ENCODE data around the gene HOXD10. TPM values are rescaled to one million over a fixed set of nuclear protein-coding genes. Genes with fewer than 3 reads are reported as not detected.

Gene HOXD10
- polyA plus RNA-seq, 1 experiment: not detected

DNA sequence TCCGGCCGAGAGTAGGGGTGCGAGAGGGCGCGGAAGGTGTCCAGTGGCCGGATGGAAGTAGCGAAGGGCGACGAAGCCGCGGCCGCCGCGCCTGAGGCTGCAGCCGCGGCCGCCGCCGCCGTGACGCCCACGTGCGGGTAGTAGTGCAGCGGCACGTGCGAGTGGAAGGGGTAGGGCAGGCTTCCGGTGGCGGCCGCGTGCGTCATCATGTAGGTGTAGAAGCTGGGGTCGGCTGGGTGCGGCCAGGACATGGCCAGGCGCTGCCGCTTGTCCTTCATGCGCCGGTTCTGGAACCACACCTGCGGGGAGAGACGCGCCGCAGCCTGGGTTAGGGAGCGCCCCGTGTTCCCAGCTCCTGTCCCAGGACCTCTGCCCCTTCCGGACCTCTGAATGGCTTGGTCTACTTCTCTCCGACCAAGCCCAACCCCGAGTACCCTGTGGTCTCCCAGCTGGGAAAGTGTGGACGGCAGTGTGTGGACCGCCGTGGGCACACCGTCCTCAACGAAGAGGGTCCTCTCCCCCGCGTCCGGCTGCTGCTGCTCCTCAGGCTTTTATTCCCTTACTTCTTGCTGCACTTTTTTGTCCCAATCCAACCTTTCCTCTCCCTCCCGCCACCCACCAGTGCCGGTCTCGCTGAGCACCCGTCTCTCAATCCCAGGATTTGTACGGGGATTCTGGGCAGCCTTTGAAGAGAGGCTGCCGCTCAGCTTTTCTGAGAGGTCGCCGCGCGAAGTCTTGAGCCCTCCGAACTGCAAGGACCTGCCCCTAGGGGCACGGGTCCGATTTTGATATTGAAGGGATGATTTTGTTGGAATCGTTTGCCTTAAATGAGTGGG lies 35.8 kb upstream of the HOXD10 start:
- no peak for DNase-seq (ENCODE audit: low read depth, low spot score)
- TF ChIP-seq, protein P1, sequence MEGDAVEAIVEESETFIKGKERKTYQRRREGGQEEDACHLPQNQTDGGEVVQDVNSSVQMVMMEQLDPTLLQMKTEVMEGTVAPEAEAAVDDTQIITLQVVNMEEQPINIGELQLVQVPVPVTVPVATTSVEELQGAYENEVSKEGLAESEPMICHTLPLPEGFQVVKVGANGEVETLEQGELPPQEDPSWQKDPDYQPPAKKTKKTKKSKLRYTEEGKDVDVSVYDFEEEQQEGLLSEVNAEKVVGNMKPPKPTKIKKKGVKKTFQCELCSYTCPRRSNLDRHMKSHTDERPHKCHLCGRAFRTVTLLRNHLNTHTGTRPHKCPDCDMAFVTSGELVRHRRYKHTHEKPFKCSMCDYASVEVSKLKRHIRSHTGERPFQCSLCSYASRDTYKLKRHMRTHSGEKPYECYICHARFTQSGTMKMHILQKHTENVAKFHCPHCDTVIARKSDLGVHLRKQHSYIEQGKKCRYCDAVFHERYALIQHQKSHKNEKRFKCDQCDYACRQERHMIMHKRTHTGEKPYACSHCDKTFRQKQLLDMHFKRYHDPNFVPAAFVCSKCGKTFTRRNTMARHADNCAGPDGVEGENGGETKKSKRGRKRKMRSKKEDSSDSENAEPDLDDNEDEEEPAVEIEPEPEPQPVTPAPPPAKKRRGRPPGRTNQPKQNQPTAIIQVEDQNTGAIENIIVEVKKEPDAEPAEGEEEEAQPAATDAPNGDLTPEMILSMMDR (IDR thresholded peaks at IDR 0.05; ENCODE audit: low read depth, low read length): no peak
- ChIA-PET CTCF (interaction anchor here (0.5 to 3.2 kb wide), 3 partner anchors 10 to 392 kb away, joined by 4 to 22 read pairs (median 4); no protein-coding TSS in a partner anchor), POLR2A (no interaction called here)
- peaks cover 89% of the 10 kb centered on the region for H3K27me3 ChIP-seq (ENCODE audit: control insufficient read depth, insufficient read depth, low read length)
- no peak overlapping the region for H3K27ac ChIP-seq (ENCODE audit: low read depth, low read length)
- H3K4me3 ChIP-seq (ENCODE audit: low read depth, low read length): no peak overlapping the region
- H3K9me3 ChIP-seq (ENCODE audit: control insufficient read depth, insufficient read depth, low read length): peaks cover 31% of the 10 kb centered on the region

GRCh38 chr2:176081376-176081836 lies 35.2 kb upstream of the HOXD10 start:
- H3K27me3 ChIP-seq (ENCODE audit: control insufficient read depth, insufficient read depth, low read length): peaks cover 89% of the 10 kb centered on the region
- DNase-seq (ENCODE audit: low read depth, low spot score): no peak
- ChIA-PET CTCF (interaction anchor here (0.6 to 3.2 kb wide), 2 partner anchors 10 to 392 kb away, joined by 4 to 22 read pairs; no protein-coding TSS in a partner anchor), POLR2A (no interaction called here)
- peaks cover 31% of the 10 kb centered on the region for H3K9me3 ChIP-seq (ENCODE audit: control insufficient read depth, insufficient read depth, low read length)
- no peak overlapping the region for H3K27ac ChIP-seq (ENCODE audit: low read depth, low read length)
- TF ChIP-seq, protein P1 (IDR thresholded peaks at IDR 0.05; ENCODE audit: low read depth, low read length): no peak
- no peak overlapping the region for H3K4me3 ChIP-seq (ENCODE audit: low read depth, low read length)

- Histone ChIP-seq H3K27ac (ENCODE audit: low read depth, low read length) (no peak overlapping the region), H3K9me3 (ENCODE audit: control insufficient read depth, insufficient read depth, low read length) (peaks cover 31% of the 10 kb centered on the region), H3K27me3 (ENCODE audit: control insufficient read depth, insufficient read depth, low read length) (peaks cover 88% of the 10 kb centered on the region), H3K4me3 (ENCODE audit: low read depth, low read length) (no peak overlapping the region)
- TF ChIP-seq, protein P1 (IDR thresholded peaks at IDR 0.05; ENCODE audit: low read depth, low read length): no peak
- POLR2A ChIA-PET: no interaction called here
- CTCF ChIA-PET: interaction anchor here (0.6 to 3.2 kb wide), 2 partner anchors 11 to 393 kb away, joined by 4 to 22 read pairs; no protein-coding TSS in a partner anchor
- DNase-seq (ENCODE audit: low read depth, low spot score): no peak
Observed at GRCh38 chr2:176081837-176082524, 34.6 kb upstream of the HOXD10 start.

DNA sequence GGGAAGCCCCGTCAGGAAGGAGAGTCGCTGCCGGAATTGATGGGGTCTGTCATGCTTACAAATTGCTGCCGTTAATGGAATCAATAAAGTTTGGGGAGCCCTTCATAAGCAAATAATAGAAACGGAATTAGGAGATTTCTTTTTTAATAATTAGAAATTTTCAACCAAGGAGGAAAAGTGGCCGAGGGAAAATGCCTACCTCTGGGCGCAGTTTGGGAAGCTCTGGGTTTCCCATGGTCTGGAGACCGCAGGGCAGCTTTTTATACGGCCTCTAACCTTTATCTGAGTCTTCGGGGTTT lies 34.1 kb upstream of the HOXD10 start:
- no peak overlapping the region for H3K27ac ChIP-seq (ENCODE audit: low read depth, low read length)
- no peak for DNase-seq (ENCODE audit: low read depth, low spot score)
- TF ChIP-seq, protein P1 (IDR thresholded peaks at IDR 0.05; ENCODE audit: low read depth, low read length): no peak
- ChIA-PET CTCF (interaction anchor here (0.7 kb wide), 1 partner anchor 30 kb away, joined by 3 read pairs; no protein-coding TSS in a partner anchor), POLR2A (no interaction called here)
- H3K4me3 ChIP-seq (ENCODE audit: low read depth, low read length): no peak overlapping the region
- H3K9me3 ChIP-seq (ENCODE audit: control insufficient read depth, insufficient read depth, low read length): peaks cover 31% of the 10 kb centered on the region
- peaks cover 91% of the 10 kb centered on the region for H3K27me3 ChIP-seq (ENCODE audit: control insufficient read depth, insufficient read depth, low read length)
